Anterior cingulate cortex (tissue), 58 donors: ENCODE results near the gene SLC10A6.
"Not testable (repeated sequence)": the region's sequence is repeated elsewhere in the genome, so short reads cannot be mapped to it uniquely, and the experiment has no call there.

Experiments
- DNase-seq, 58 donors: peaks; one replicate each; lab custom pipeline; 2025; lab: John Stamatoyannopoulos, UW

SLC10A6 gene

GRCh38 chr4:86848732-86849619, at the start of gene SLC10A6:
Gene SLC10A6, minus strand, starts transcription at chr4:86849384. Its CDS starts 269 bp downstream, at chr4:86849115.
- DNase-seq = peak in 6 of 58 donors; percentile 0 to 40 (median 16)

- DNase-seq = no peak
These were observed 49.4 kb upstream of the SLC10A6 start for GRCh38 chr4:86898562-86898961.

- no peak for DNase-seq
These were observed 47.4 kb upstream of the SLC10A6 start for GRCh38 chr4:86896596-86896995.

GRCh38 chr4:86895692-86896488, 46.7 kb upstream of the SLC10A6 start:
- peak in 5 of 58 donors; percentile 4 to 78 (median 30) for DNase-seq

GRCh38 chr4:86894455-86894854, 45.3 kb upstream of the SLC10A6 start:
- no peak for DNase-seq

GRCh38 chr4:86893136-86893535, 44.0 kb upstream of the SLC10A6 start:
- peak in 1 of 58 donors; percentile 10 for DNase-seq

- peak in 6 of 58 donors; percentile 6 to 73 (median 54) for DNase-seq
These were observed 43.4 kb upstream of the SLC10A6 start for GRCh38 chr4:86892636-86892960.

- peak in 57 of 58 donors; percentile 8 to 82 (median 51) for DNase-seq
These were observed 42.8 kb upstream of the SLC10A6 start, which contains the start of gene C4orf36 for GRCh38 chr4:86891762-86892635. Gene C4orf36, minus strand, starts transcription at chr4:86892422. Its CDS starts 902 bp downstream, at chr4:86891520.

GRCh38 chr4:86890790-86891189, 41.6 kb upstream of the SLC10A6 start:
- DNase-seq = no peak

GRCh38 chr4:86879641-86880040, 30.5 kb upstream of the SLC10A6 start:
- no peak for DNase-seq

- DNase-seq = no peak
These were observed 29.5 kb upstream of the SLC10A6 start for GRCh38 chr4:86878640-86879039.

- DNase-seq = no peak
These were observed 27.9 kb upstream of the SLC10A6 start for GRCh38 chr4:86876894-86877685.

GRCh38 chr4:86875436-86875835, 26.3 kb upstream of the SLC10A6 start:
- not testable (repeated sequence) for DNase-seq

GRCh38 chr4:86872135-86872534, 23.0 kb upstream of the SLC10A6 start:
- DNase-seq = no peak

- DNase-seq = no peak
These were observed 21.4 kb upstream of the SLC10A6 start for GRCh38 chr4:86870442-86871069.

GRCh38 chr4:86857341-86858052, 8.3 kb upstream of the SLC10A6 start:
- DNase-seq = no peak

GRCh38 chr4:86856896-86857295, 7.7 kb upstream of the SLC10A6 start:
- no peak for DNase-seq

- DNase-seq = no peak
These were observed 6.4 kb upstream of the SLC10A6 start for GRCh38 chr4:86855572-86855971.
